ENCODE results near the gene USHBP1.

USHBP1 gene

DNA sequence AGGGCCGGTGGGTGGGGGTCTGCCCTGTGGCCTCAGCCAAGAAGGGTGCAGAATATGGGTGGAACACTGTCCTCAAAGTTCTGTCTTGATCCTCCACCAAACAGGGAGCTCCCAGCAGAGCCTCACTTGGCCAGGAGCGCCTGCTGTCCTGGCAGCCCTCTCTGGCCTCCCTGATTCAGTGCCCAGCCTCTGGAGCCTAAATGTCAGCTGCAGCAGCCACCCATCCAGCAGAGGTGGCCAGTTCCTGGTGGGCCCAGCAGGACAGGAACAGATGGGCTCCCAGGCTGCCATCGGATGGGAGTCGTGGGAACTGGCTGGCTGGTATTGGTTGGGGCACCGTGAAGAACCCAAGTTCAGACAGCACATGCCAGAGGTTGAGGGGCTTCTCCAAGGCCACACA is 51.2 kb downstream of the USHBP1 start:
- DNase-seq (ENCODE audit: low read depth): no peak
- H3K4me3 ChIP-seq (ENCODE audit: low read depth, low read length): no peak overlapping the region
- TF ChIP-seq MYC (IDR thresholded peaks at IDR 0.05; ENCODE audit: low read depth, low read length): no peak
- TF ChIP-seq, protein P1, sequence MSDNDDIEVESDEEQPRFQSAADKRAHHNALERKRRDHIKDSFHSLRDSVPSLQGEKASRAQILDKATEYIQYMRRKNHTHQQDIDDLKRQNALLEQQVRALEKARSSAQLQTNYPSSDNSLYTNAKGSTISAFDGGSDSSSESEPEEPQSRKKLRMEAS (IDR thresholded peaks at IDR 0.05; ENCODE audit: low read depth, low read length): no peak
- no peak for TF ChIP-seq POLR2A (IDR thresholded peaks at IDR 0.05; ENCODE audit: extremely low read depth, insufficient read length)
- TF ChIP-seq, protein P2, sequence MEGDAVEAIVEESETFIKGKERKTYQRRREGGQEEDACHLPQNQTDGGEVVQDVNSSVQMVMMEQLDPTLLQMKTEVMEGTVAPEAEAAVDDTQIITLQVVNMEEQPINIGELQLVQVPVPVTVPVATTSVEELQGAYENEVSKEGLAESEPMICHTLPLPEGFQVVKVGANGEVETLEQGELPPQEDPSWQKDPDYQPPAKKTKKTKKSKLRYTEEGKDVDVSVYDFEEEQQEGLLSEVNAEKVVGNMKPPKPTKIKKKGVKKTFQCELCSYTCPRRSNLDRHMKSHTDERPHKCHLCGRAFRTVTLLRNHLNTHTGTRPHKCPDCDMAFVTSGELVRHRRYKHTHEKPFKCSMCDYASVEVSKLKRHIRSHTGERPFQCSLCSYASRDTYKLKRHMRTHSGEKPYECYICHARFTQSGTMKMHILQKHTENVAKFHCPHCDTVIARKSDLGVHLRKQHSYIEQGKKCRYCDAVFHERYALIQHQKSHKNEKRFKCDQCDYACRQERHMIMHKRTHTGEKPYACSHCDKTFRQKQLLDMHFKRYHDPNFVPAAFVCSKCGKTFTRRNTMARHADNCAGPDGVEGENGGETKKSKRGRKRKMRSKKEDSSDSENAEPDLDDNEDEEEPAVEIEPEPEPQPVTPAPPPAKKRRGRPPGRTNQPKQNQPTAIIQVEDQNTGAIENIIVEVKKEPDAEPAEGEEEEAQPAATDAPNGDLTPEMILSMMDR (IDR thresholded peaks at IDR 0.05; ENCODE audit: low read depth, low read length): no peak

DNA sequence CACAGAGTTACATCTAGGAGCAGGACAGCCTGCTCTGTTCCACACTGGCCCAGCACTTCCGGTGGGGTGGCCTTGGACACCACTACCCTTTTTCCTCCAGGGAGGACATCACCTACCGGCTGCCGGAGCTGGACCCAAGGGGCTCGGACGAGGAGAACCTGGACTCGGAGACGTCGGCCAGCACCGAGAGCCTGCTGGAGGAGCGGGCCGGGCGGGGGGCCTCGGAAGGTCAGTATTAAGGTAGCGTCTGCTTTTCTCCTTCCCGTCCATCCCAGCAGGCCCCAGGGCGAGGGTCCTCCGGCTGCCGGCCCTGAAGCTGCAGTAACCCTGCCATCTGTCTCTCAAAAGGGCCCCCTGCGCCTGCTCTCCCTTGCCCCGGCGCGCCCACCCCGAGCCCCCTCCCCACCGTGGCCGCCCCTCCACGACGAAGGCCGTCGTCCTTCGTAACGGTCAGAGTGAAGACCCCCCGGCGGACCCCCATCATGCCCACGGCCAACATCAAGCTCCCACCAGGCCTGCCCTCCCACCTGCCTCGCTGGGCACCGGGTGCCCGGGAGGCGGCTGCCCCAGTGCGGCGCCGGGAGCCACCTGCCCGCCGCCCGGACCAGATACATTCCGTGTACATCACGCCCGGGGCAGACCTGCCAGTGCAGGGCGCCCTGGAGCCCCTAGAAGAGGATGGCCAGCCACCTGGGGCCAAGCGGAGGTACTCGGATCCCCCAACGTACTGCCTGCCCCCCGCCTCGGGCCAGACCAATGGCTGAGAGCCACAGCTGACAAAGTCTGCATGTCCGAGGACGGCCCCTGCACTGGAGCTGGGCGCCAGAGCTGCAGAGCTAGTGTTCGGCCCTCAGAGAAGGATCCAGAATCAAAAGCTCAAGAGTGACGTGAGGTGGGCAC is 52.7 kb downstream of the USHBP1 start:
- no peak overlapping the region for H3K4me3 ChIP-seq (ENCODE audit: low read depth, low read length)
- no peak for DNase-seq (ENCODE audit: low read depth)
- TF ChIP-seq POLR2A (IDR thresholded peaks at IDR 0.05; ENCODE audit: extremely low read depth, insufficient read length): no peak

DNA sequence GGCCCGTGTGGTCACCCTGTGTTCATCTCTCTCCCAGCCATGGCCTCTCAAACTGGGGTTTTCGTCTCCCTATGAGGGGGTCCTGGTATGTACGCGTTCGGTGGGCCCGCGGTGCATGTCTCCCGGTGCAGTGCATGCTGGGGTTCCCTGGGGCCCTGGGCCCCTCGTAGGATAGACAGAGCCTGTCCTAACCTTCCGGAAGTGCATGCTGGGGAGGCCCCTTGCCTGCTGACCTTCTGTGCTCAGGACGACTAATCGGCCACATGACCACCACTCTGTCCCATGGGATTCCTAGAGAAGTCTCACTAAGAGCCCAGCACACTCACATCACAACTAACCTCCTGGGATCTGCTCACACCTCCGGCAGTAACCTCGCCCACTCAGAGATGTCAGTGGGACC is 54.2 kb downstream of the USHBP1 start:
- H3K4me3 ChIP-seq (ENCODE audit: low read depth, low read length): no peak overlapping the region
- TF ChIP-seq MYC (IDR thresholded peaks at IDR 0.05; ENCODE audit: low read depth, low read length): no peak
- TF ChIP-seq, protein P2 (IDR thresholded peaks at IDR 0.05; ENCODE audit: low read depth, low read length): no peak
- TF ChIP-seq, protein P1 (IDR thresholded peaks at IDR 0.05; ENCODE audit: low read depth, low read length): no peak
- no peak for TF ChIP-seq POLR2A (IDR thresholded peaks at IDR 0.05; ENCODE audit: extremely low read depth, insufficient read length)
- DNase-seq (ENCODE audit: low read depth): no peak

DNA sequence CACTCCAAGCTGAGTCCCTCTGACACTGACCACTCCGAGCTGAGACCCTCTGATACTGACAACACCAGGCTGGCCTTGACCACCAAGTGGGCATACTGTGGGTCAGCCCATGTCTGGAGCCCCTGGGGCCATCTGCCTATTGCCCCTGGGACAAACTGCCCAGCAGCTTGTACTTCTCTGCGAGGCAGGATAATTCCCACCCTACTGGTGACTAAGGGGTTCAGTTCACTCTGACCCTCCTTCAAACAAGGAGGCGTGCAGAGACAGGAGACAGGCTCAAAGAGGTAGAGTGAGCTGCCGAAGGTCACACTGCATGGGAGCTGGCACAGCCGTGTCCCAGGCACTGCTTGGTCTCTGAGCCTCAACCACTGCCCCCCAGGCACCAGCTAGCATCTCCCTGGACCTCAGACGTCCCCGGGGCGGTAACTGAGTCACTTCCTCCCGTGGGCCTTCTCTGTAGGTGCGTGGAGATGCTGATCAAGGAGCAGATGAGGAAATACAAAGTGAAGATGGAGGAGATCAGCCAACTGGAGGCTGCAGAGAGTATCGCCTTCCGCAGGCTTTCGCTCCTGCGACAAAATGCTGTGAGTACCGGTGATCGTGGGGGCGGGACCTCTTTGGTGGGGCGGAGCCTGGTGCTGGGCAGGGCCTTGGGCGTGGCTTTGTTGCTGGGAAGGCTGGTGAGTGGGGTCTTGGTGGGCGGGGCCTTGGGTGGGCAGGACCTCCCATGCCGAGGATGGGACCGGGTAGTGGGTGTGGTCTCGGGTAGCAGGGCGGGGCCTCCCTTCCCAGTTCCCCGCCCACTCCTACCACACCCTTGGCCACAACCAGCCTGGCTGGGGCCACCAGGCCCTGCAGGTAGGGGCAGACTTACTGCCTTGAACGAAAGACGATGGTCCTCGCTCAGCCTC is 55.2 kb downstream of the USHBP1 start:
- TF ChIP-seq MYC (IDR thresholded peaks at IDR 0.05; ENCODE audit: low read depth, low read length) (no peak), POLR2A (IDR thresholded peaks at IDR 0.05; ENCODE audit: extremely low read depth, insufficient read length) (no peak)
- TF ChIP-seq, protein P1 (IDR thresholded peaks at IDR 0.05; ENCODE audit: low read depth, low read length): no peak
- TF ChIP-seq, protein P2 (IDR thresholded peaks at IDR 0.05; ENCODE audit: low read depth, low read length): no peak
- no peak overlapping the region for H3K4me3 ChIP-seq (ENCODE audit: low read depth, low read length)
- peak; percentile 76 for DNase-seq (ENCODE audit: low read depth)

DNA sequence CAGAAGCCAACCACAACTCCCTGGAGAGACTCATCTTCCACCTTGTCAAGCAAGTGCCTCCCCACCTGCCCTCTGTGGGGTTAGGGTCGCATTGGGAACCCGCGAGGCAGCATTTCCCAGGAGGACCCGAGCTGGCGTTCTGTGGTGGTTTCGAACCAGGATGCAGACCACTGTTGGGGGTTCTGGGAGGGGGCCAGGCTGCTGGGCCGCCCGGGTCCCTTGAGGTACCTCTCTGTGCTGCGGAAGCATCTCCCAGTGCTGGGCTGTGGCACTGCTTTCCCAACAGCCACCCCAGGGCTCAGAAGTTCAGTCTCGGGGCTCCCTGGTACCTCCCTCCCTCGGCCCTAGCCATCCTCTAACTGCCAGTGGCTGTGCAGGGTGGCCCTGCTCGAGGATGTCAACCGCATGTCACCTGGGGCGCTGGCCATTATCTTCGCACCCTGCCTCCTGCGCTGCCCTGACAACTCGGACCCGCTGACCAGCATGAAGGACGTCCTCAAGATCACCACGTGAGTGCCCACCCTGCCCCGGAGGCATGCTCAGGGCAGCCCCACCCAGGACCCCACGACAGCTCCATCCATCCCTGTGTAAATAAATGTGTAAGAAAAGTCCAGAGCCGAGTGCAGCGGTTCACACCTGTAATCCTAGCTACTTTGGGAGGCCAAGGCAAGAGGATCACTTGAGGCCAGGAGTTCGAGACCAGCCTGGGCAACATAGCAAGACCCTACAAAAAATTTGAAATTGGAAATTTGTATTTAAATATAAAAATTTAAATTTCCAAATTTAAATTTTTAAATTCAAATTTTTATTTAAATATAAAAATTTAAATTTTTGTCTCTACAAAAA is 57.6 kb downstream of the USHBP1 start:
- TF ChIP-seq POLR2A (IDR thresholded peaks at IDR 0.05; ENCODE audit: extremely low read depth, insufficient read length) (no peak), MYC (IDR thresholded peaks at IDR 0.05; ENCODE audit: low read depth, low read length) (no peak)
- TF ChIP-seq, protein P2 (IDR thresholded peaks at IDR 0.05; ENCODE audit: low read depth, low read length): no peak
- TF ChIP-seq, protein P1 (IDR thresholded peaks at IDR 0.05; ENCODE audit: low read depth, low read length): no peak
- DNase-seq (ENCODE audit: low read depth): no peak
- no peak overlapping the region for H3K4me3 ChIP-seq (ENCODE audit: low read depth, low read length)

Measured in NB4 (cell line).